Heart right ventricle (tissue), 12 donors: ENCODE data around the gene DHX29. TPM values are rescaled to one million over a fixed set of nuclear protein-coding genes. Genes with fewer than 3 reads are reported as not detected.

Experiments
- polyA plus RNA-seq, 2 donors: library from polyadenylated mRNA; stranded (reverse); fragments of 200-250 nt; gene quantifications; one replicate each; pipeline ENCODE4 v1.2.3, GENCODE V29; 2013
- total RNA-seq, 10 donors: library from RNA; stranded (reverse); fragmentation: NEBNext Ultra II Directional in 3 of 10; extraction: Animal tissue kit (Norgen Biotek cat#: 25700) in 3 of 10; gene quantifications; one replicate each; pipeline versions ENCODE4 v1.2.1 to v1.2.4, GENCODE V29; 2021 to 2023
- donor health status: ischemic (EF 13 %, LVEDD 7.1; RV severe dilation, severe dysfunction).
- donor health status: healthy with polysubstance abuse.
- donor health status: DM: no; HTN: yes; CAD: no.
- donor health status: DM: no; HTN: no; CAD: no.
- donor health status: ischemic (EF 25% LVEDD 6.9; RV normal size, moderate dysfunction).
- donor health status: ischemic (EF 25% LVEDD 5.7; RV mildly dilated, moderate dysfunction).
- donor health status: healthy.
- donor health status: nonischemic (EF 11% LVEDD 7.7; RV severe dilation, severe dysfunction).
- donor health status: DM: yes; HTN: yes; CAD: no.
- donor health status: PGD.
- donor health status: ischemic (EF 29% LVEDD 5.4; RV normal size, mild dysfunction).
- donor health status: nonischemic (EF 23%, LVEDD 6.1; RV moderate dilation, normal function).

DHX29 gene
- total and polyA plus RNA-seq, 12 donors: 7.6 to 25.8 (median 20.9) TPM

Other genes with a start within 250 kb of the DHX29 start
- gene GZMA, start 205.0 kb downstream of the DHX29 start, total RNA-seq: 10 to 100 TPM in 1 of 10 donors, 1 to 10 TPM in 1, under 1 TPM in 6, not detected in 2; 0.26 to 13.2 (median 0.70) TPM
- 1 to 10 TPM in 1 of 2 donors, under 1 TPM in 1; 0.83 to 2.8 TPM for gene GZMA, start 205.0 kb downstream of the DHX29 start, polyA plus RNA-seq
- gene GPX8, start 147.5 kb downstream of the DHX29 start, total RNA-seq: 10 to 100 TPM in 2 of 10 donors, 1 to 10 TPM in 8; 3.0 to 13.5 (median 6.0) TPM
- gene GPX8, start 147.5 kb downstream of the DHX29 start, polyA plus RNA-seq: 10 to 100 TPM in 1 of 2 donors, 1 to 10 TPM in 1; 4.8 to 10.9 TPM
- gene CDC20B, start 134.5 kb downstream of the DHX29 start, total RNA-seq: not detected
- gene CDC20B, start 134.5 kb downstream of the DHX29 start, polyA plus RNA-seq: not detected
- gene MCIDAS, start 80.4 kb downstream of the DHX29 start, total RNA-seq: not detected
- not detected for gene MCIDAS, start 80.4 kb downstream of the DHX29 start, polyA plus RNA-seq
- gene CCNO, start 74.1 kb downstream of the DHX29 start, total RNA-seq: under 1 TPM in 2 of 10 donors, not detected in 8; 0.15 to 0.41 TPM
- gene CCNO, start 74.1 kb downstream of the DHX29 start, polyA plus RNA-seq: under 1 TPM in 1 of 2 donors, not detected in 1; 0.07 TPM
- gene MTREX, start 295 bp upstream of the DHX29 start, total RNA-seq: 10 to 100 TPM; 58.5 to 69.9 (median 62.4) TPM
- 10 to 100 TPM; 17.9 to 24.6 TPM for gene MTREX, start 295 bp upstream of the DHX29 start, polyA plus RNA-seq
- 100 to 1,000 TPM in 1 of 10 donors, 10 to 100 TPM in 9; 58.7 to 111 (median 75.4) TPM for gene PLPP1, start 227.3 kb upstream of the DHX29 start, total RNA-seq
- 100 to 1,000 TPM in 1 of 2 donors, 10 to 100 TPM in 1; 90.2 to 110 TPM for gene PLPP1, start 227.3 kb upstream of the DHX29 start, polyA plus RNA-seq